GM12878 (cell line): ENCODE results near the gene NCAM1.

ENCODE experiments used
- CEBPB ChIP-seq, 2 experiments: fragments of 150-350 bp in 1 of 2; IDR thresholded peaks; 2 replicates each; pipeline ENCODE4 v1.6.1; 2012 to 2014; ENCODE audit warnings: low read depth in 2 of 2, low read length in 2 of 2, borderline replicate concordance in 1 of 2, inconsistent platforms in 1 of 2
- CREB1 ChIP-seq: IDR thresholded peaks from 2 replicates; pipeline ENCODE4 v1.6.1; 2012; ENCODE audit warnings: low read depth, mild to moderate bottlenecking, inconsistent platforms
- IRF4 ChIP-seq: IDR thresholded peaks from 2 replicates; pipeline ENCODE4 v1.6.1; 2011; ENCODE audit warnings: low read depth, low read length
- JUND ChIP-seq: IDR thresholded peaks from 2 replicates; pipeline ENCODE4 v1.6.1; 2012; ENCODE audit warnings: low read depth, mild to moderate bottlenecking, low read length, improper control_type of control experiment, moderate library complexity
- POLR2A ChIP-seq: IDR thresholded peaks from 2 replicates; pipeline ENCODE4 v1.6.1; 2011; ENCODE audit warnings: low read depth, mild to moderate bottlenecking, low read length
- POLR2AphosphoS5 ChIP-seq: IDR thresholded peaks from 2 replicates; pipeline ENCODE4 v1.6.1; 2011; ENCODE audit warnings: mild to moderate bottlenecking, low read length, inconsistent platforms
- RAD21 ChIP-seq: IDR thresholded peaks from 2 replicates; pipeline ENCODE4 v1.6.1; 2011; ENCODE audit warnings: mild to moderate bottlenecking, low read depth, low read length, moderate library complexity; ENCODE audit not compliant: insufficient read depth
- SREBF1 ChIP-seq: IDR thresholded peaks from 2 replicates; pipeline ENCODE4 v1.6.1; 2012; ENCODE audit warnings: mild to moderate bottlenecking, low read length
- TAF1 ChIP-seq: IDR thresholded peaks from 2 replicates; pipeline ENCODE4 v1.6.1; 2011; ENCODE audit warnings: mild to moderate bottlenecking, low read depth, low read length, borderline replicate concordance
- TF ChIP-seq, protein P1 (sequence below), 3 experiments: IDR thresholded peaks in 2 of 3; conservative IDR thresholded peaks in 1 of 3; 2 replicates each; pipeline ENCODE4 v1.5.1; 2011; ENCODE audit warnings: low read depth in 3 of 3, low read length in 3 of 3, mild to moderate bottlenecking in 3 of 3, control low read depth in 2 of 3, moderate library complexity in 2 of 3, inconsistent platforms in 1 of 3, mixed read lengths in 1 of 3; ENCODE audit not compliant: control insufficient read depth in 2 of 3, insufficient read depth in 1 of 3; ENCODE audit errors: extremely low read depth in 1 of 3

DNA sequence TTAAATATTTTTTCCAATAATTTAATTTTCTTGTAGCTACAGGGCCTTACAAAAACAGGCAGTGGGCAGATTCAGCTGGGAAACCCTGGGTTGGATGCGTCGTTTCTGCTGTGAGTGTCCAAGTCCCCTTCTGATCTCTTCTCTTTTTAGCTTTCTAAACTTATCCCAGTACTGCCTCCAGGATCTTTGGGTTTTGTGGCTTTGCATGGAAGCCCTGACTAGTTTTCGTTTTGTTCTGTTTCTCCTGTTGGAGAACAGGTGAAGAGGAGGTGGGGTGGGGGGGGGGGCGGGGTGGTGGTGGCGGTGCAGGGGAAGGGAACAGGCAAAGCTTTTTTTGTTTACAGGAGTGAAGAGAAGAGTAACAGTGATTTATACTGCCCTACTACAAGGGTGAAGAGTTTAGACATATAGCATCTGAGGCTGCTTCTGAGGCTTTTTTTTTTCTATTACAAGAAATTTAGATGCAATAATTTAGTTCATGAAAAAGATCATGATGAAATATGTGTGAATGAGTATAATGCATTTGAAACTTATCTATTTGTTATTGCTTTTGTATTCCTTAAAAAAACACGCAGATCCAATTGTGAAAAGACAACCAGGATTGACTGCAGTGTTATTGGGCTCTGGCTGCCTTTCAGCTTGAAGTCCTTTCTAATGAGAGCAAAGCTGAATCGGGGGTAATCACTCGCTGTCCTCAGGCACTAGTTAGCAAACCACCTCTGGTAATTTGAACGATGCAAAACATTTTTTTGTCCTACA lies 142.9 kb downstream of the NCAM1 start:
- no peak for TF ChIP-seq JUND
- TF ChIP-seq POLR2AphosphoS5: no peak
- TF ChIP-seq SREBF1: no peak
- TF ChIP-seq RAD21: no peak
- no peak for TF ChIP-seq CREB1
- TF ChIP-seq, protein P1, sequence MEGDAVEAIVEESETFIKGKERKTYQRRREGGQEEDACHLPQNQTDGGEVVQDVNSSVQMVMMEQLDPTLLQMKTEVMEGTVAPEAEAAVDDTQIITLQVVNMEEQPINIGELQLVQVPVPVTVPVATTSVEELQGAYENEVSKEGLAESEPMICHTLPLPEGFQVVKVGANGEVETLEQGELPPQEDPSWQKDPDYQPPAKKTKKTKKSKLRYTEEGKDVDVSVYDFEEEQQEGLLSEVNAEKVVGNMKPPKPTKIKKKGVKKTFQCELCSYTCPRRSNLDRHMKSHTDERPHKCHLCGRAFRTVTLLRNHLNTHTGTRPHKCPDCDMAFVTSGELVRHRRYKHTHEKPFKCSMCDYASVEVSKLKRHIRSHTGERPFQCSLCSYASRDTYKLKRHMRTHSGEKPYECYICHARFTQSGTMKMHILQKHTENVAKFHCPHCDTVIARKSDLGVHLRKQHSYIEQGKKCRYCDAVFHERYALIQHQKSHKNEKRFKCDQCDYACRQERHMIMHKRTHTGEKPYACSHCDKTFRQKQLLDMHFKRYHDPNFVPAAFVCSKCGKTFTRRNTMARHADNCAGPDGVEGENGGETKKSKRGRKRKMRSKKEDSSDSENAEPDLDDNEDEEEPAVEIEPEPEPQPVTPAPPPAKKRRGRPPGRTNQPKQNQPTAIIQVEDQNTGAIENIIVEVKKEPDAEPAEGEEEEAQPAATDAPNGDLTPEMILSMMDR (IDR thresholded peaks at IDR 0.05 in 2 of 3, conservative IDR thresholded peaks at IDR 0.05 in 1 of 3; ENCODE audit: control insufficient read depth in 2 of 3, extremely low read depth in 1 of 3, insufficient read depth in 1 of 3, low read depth in 3 of 3, low read length in 3 of 3): no peak
- no peak for TF ChIP-seq POLR2A
- TF ChIP-seq IRF4: no peak
- no peak for TF ChIP-seq CEBPB (IDR thresholded peaks at IDR 0.05; ENCODE audit: borderline replicate concordance in 1 of 2, low read depth in 2 of 2, low read length in 2 of 2)
- TF ChIP-seq TAF1: no peak
